ENCODE measurements around the gene NCOA5.

The NCOA5 gene

GRCh38 chr20:46058599-46059281 lies 31.0 kb downstream of the NCOA5 start:
- DNase-seq = no peak

GRCh38 chr20:46057856-46058598 lies 31.7 kb downstream of the NCOA5 start:
- no peak for DNase-seq

GRCh38 chr20:46056970-46057855 lies 32.5 kb downstream of the NCOA5 start:
- DNase-seq = no peak

- no peak for DNase-seq
Observed at GRCh38 chr20:46056027-46056833, 33.5 kb downstream of the NCOA5 start.

GRCh38 chr20:46055269-46055668 lies 34.5 kb downstream of the NCOA5 start:
- DNase-seq = no peak

GRCh38 chr20:46054606-46055005 lies 35.2 kb downstream of the NCOA5 start:
- no peak for DNase-seq

- no peak for DNase-seq
Observed at GRCh38 chr20:46053416-46053815, 36.3 kb downstream of the NCOA5 start.

GRCh38 chr20:46051556-46052308 lies 38.0 kb downstream of the NCOA5 start:
- no peak for DNase-seq

GRCh38 chr20:46050885-46051284 lies 38.9 kb downstream of the NCOA5 start:
- DNase-seq = no peak

GRCh38 chr20:46050444-46050843 lies 39.3 kb downstream of the NCOA5 start:
- DNase-seq = no peak

- no peak for DNase-seq
Observed at GRCh38 chr20:46049815-46050214, 39.9 kb downstream of the NCOA5 start.

- no peak for DNase-seq
Observed at GRCh38 chr20:46049190-46049589, 40.6 kb downstream of the NCOA5 start.

- no peak for DNase-seq
Observed at GRCh38 chr20:46047821-46048220, 41.9 kb downstream of the NCOA5 start.

GRCh38 chr20:46046588-46047310 lies 43.0 kb downstream of the NCOA5 start:
- no peak for DNase-seq

GRCh38 chr20:46044896-46045295 lies 44.9 kb downstream of the NCOA5 start:
- DNase-seq = no peak

- DNase-seq = no peak
Observed at GRCh38 chr20:46043556-46043955, 46.2 kb downstream of the NCOA5 start.

GRCh38 chr20:46040902-46041535 lies 48.7 kb downstream of the NCOA5 start:
- no peak for DNase-seq

GRCh38 chr20:46037036-46037435 lies 52.7 kb downstream of the NCOA5 start:
- DNase-seq = no peak

- no peak for DNase-seq
Observed at GRCh38 chr20:46036370-46036769, 53.4 kb downstream of the NCOA5 start.

GRCh38 chr20:46035713-46036112 lies 54.0 kb downstream of the NCOA5 start:
- DNase-seq = no peak

- DNase-seq = no peak
Observed at GRCh38 chr20:46035253-46035652, 54.5 kb downstream of the NCOA5 start.

Data from activated effector memory CD4-positive, alpha-beta T cell treated with Interleukin-2 at 50 U/mL for 16 hours (primary cell).